Measurements from ENCODE around the gene FBXO15. TPM values are rescaled to one million over a fixed set of nuclear protein-coding genes. Genes with fewer than 3 reads are reported as not detected.

Gene FBXO15
- total RNA-seq, 1 donor from 2014 or later = 2.0 TPM

- H3K36me3 ChIP-seq (ENCODE audit: control insufficient read depth, insufficient read depth, low read length) = no peaks in the 10 kb centered on the region
- H3K4me3 ChIP-seq (ENCODE audit: low read depth, low read length) = no peak overlapping the region
- no peak for TF ChIP-seq CTCF (IDR thresholded peaks at IDR 0.05; ENCODE audit: insufficient read depth, low read length, poor library complexity, severe bottlenecking)
- no peaks in the 10 kb centered on the region for H3K27me3 ChIP-seq (ENCODE audit: control insufficient read depth, insufficient read depth, low read length)
- no peak for DNase-seq (ENCODE audit: low read depth)
These were observed 36.7 kb downstream of the FBXO15 start for GRCh38 chr18:74110976-74111375.

DNA sequence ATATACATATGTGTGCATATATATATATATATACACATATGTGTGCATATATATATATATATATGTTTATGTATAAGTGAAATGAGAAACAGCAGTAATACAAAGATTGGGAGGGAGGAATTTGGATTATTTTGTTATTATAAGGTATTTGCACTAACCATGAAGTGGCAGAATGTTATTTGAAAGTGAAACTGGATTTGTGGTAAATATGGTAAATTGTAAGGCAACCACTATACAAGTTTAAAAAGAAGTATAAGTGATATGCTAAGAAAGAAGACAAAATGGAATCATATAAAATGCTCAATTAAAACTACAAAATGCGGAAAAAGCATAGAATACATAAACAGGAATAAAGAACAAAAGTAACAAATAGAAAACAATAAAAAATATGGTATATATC, 37.5 kb downstream of the FBXO15 start:
- DNase-seq (ENCODE audit: low read depth) = no peak
- H3K4me3 ChIP-seq (ENCODE audit: low read depth, low read length) = no peak overlapping the region
- H3K27me3 ChIP-seq (ENCODE audit: control insufficient read depth, insufficient read depth, low read length) = no peaks in the 10 kb centered on the region
- TF ChIP-seq CTCF (IDR thresholded peaks at IDR 0.05; ENCODE audit: insufficient read depth, low read length, poor library complexity, severe bottlenecking) = no peak
- H3K36me3 ChIP-seq (ENCODE audit: control insufficient read depth, insufficient read depth, low read length) = no peaks in the 10 kb centered on the region

DNA sequence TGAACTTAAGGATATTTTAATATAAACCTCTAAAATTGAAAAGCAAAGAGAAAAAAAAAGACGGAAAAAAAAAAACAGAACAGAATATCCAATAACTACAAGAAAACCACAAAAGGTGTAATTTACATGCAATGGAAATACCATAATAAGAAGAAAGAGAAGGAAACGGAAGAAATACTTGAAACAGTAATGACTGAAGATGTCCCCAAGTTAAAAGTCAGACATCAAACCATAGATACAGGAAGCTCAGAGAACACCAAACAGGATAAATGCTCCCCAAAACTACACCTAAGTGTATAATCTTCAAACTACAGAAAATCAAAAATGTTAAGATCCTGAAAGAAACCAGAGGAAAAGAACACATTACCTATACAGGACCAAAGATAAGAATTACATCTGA, 39.2 kb downstream of the FBXO15 start:
- Histone ChIP-seq H3K36me3 (ENCODE audit: control insufficient read depth, insufficient read depth, low read length) (no peaks in the 10 kb centered on the region), H3K27me3 (ENCODE audit: control insufficient read depth, insufficient read depth, low read length) (no peaks in the 10 kb centered on the region), H3K4me3 (ENCODE audit: low read depth, low read length) (no peak overlapping the region)
- no peak for TF ChIP-seq CTCF (IDR thresholded peaks at IDR 0.05; ENCODE audit: insufficient read depth, low read length, poor library complexity, severe bottlenecking)
- DNase-seq (ENCODE audit: low read depth) = no peak

- Histone ChIP-seq H3K27me3 (ENCODE audit: control insufficient read depth, insufficient read depth, low read length) (no peaks in the 10 kb centered on the region), H3K36me3 (ENCODE audit: control insufficient read depth, insufficient read depth, low read length) (no peaks in the 10 kb centered on the region), H3K4me3 (ENCODE audit: low read depth, low read length) (no peak overlapping the region)
- no peak for DNase-seq (ENCODE audit: low read depth)
- TF ChIP-seq CTCF (IDR thresholded peaks at IDR 0.05; ENCODE audit: insufficient read depth, low read length, poor library complexity, severe bottlenecking) = no peak
These were observed 49.8 kb downstream of the FBXO15 start for GRCh38 chr18:74097803-74098202.

DNA sequence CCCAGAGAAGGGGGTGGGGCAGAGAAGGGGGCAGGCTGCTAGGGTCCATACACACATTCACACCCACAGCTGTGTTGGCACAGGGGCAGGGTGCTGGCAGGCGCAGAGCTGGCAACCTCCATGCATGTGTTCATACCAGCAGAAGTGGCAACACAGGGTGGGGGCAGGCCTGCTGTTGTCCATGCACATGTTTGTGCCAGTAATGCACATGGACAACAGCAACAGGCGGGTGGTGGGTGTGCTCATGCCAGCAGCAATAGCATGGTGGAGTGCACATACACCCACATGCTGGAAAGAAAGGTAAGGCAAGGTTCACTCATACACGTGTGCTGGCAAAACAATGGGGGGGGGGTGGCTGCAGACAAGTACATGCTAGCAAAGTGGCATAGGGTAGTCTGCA, 54.7 kb downstream of the FBXO15 start:
- TF ChIP-seq CTCF (IDR thresholded peaks at IDR 0.05; ENCODE audit: insufficient read depth, low read length, poor library complexity, severe bottlenecking) = no peak
- no peak overlapping the region for H3K4me3 ChIP-seq (ENCODE audit: low read depth, low read length)
- DNase-seq (ENCODE audit: low read depth) = no peak
- H3K36me3 ChIP-seq (ENCODE audit: control insufficient read depth, insufficient read depth, low read length) = no peaks in the 10 kb centered on the region
- H3K27me3 ChIP-seq (ENCODE audit: control insufficient read depth, insufficient read depth, low read length) = no peaks in the 10 kb centered on the region

DNA sequence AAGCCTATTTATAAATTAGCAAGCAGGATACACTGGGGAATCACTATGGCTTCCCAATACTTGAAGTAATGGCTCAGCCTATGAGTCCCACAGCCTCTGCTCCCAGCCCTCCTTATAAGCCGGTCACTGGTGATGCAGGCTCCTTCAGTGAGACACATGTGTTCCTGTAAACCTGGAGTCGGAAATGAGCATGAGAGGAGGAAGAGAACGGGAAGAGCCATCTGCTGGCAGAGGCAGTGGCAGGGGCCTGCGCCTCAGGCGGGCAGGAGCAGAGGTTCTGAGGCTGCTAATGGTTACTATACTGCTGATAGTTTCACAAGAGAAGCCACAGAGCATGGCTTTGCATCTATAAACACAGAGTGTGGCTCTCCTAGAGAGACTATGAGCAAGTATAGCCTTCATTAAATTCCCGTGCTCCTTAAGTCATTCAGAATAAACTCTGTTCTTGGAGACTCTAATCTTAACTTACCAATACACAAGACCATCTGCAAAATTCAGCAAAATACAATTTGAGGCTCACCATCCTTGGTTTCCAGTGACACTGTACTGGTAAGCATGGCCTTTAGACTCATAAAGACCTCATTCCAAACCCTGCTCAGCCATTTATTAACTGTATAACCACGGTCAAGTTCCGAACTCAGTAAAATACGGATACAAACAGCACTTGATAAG, 63.3 kb downstream of the FBXO15 start:
- no peak overlapping the region for H3K4me3 ChIP-seq (ENCODE audit: low read depth, low read length)
- H3K27me3 ChIP-seq (ENCODE audit: control insufficient read depth, insufficient read depth, low read length) = no peaks in the 10 kb centered on the region
- no peaks in the 10 kb centered on the region for H3K36me3 ChIP-seq (ENCODE audit: control insufficient read depth, insufficient read depth, low read length)
- no peak for TF ChIP-seq CTCF (IDR thresholded peaks at IDR 0.05; ENCODE audit: insufficient read depth, low read length, poor library complexity, severe bottlenecking)
- DNase-seq (ENCODE audit: low read depth) = no peak
